ENCODE data around the gene PIGU. TPM values are rescaled to one million over a fixed set of nuclear protein-coding genes. Genes with fewer than 3 reads are reported as not detected.

Gene PIGU
- total and polyA plus RNA-seq, 8 donors = 17.0 to 38.6 (median 30.3) TPM

GRCh38 chr20:34578521-34578920 lies 98.4 kb downstream of the PIGU start:
- Histone ChIP-seq H3K27me3 (no peaks in the 10 kb centered on the region), H3K9me3 (no peaks in the 10 kb centered on the region), H3K27ac (peak overlapping the region in 1 of 2 donors; percentile 49), H3K36me3 (peaks cover 0 to 36% of the 10 kb centered on the region in 2 donors), H3K4me1 (peaks cover 0 to 30% of the 10 kb centered on the region in 2 donors), H3K4me3 (no peak overlapping the region)
- ATAC-seq = no peak
- no peak for TF ChIP-seq CTCF (IDR thresholded peaks at IDR 0.05)
- intact Hi-C loops (cut with DNase I) = no loop called here
- DNase-seq = no peak

DNA sequence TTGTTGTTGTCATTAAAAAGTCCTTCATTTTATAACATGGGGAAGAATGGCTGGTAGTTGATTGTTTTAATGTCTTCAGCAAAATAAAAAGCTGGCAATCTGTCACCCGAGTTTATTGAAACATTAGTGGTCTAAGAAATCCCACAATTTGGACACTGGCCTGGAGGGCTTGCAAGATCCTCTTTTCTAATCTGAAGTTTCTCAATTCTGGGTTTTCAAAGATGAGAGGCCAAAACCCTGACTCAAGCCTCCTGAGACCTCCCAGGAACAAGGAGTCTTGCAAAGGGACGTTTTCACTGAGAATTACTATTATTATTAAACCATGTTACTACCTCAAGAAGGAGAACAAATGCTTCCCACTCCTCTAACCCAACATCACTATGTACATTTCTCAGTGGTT lies 98.9 kb downstream of the PIGU start:
- peaks cover 0 to 30% of the 10 kb centered on the region in 2 donors for H3K4me1 ChIP-seq
- no peaks in the 10 kb centered on the region for H3K27me3 ChIP-seq
- DNase-seq (peak in 1 of 4 donors; percentile 41), ATAC-seq (no peak)
- intact Hi-C loops (cut with DNase I) = no loop called here
- H3K4me3 ChIP-seq = no peak overlapping the region
- H3K36me3 ChIP-seq = peaks cover 0 to 36% of the 10 kb centered on the region in 2 donors
- H3K27ac ChIP-seq = peak overlapping the region in 1 of 2 donors; percentile 49
- H3K9me3 ChIP-seq = no peaks in the 10 kb centered on the region
- TF ChIP-seq CTCF (IDR thresholded peaks at IDR 0.05) = no peak

DNA sequence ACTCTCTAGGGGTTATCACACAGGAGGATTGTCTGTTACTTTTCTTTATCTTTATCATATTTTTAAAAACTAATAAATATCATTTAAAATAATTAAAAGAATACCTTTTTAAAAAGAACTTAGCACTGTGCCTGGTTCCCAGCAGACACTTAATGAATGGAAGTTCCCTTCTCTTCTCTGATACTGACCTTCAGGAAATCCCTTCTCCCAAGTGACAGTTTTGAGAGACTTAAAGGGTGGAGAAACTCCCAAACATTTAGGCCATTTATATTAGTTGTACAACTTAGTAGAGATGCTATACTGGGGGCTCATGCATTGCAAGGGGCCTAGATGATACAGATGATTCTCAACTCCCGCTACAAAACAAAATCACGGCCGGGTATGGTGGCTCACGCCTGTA lies 99.8 kb downstream of the PIGU start:
- H3K9me3 ChIP-seq = no peaks in the 10 kb centered on the region

DNA sequence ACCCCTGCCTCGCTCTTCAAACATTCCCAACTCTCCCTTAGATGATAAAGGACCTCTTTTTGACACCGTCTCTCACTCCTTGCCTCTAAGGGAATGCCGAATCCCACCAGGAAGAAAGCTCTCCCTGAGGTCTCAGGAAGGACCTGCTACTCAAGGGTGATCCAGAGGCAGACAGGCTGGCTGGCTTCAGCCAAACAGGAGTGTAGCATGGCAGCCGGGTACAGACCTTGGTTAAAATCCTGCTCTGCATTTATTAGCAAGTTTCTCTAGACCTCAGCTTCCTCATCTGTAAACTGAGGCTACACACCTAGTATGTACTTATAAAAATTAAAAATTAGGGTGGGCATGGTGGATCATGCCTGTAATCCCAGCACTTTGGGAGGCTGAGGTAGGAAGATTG lies 101.1 kb downstream of the PIGU start:
- Histone ChIP-seq H3K4me1 (peaks cover 0 to 27% of the 10 kb centered on the region in 2 donors), H3K9me3 (no peaks in the 10 kb centered on the region), H3K4me3 (no peak overlapping the region), H3K36me3 (peaks cover 0 to 38% of the 10 kb centered on the region in 2 donors), H3K27ac (no peak overlapping the region), H3K27me3 (no peaks in the 10 kb centered on the region)
- no peak for DNase-seq
- no peak for TF ChIP-seq CTCF (IDR thresholded peaks at IDR 0.05)
- ATAC-seq = no peak
- intact Hi-C loops (cut with DNase I) = no loop called here

More for the DNA sequence above, 99.8 kb downstream of the PIGU start:
- no peak for DNase-seq
- peaks cover 0 to 40% of the 10 kb centered on the region in 2 donors for H3K36me3 ChIP-seq
- H3K27ac ChIP-seq = no peak overlapping the region
- no peak for ATAC-seq
- H3K27me3 ChIP-seq = no peaks in the 10 kb centered on the region
- no peak for TF ChIP-seq CTCF (IDR thresholded peaks at IDR 0.05)
- no peak overlapping the region for H3K4me3 ChIP-seq
- intact Hi-C loops (cut with DNase I) = no loop called here
- H3K4me1 ChIP-seq = peaks cover 0 to 28% of the 10 kb centered on the region in 2 donors

- H3K36me3 ChIP-seq = peaks cover 0 to 36% of the 10 kb centered on the region in 2 donors
- no peaks in the 10 kb centered on the region for H3K9me3 ChIP-seq
- intact Hi-C loops (cut with DNase I) = no loop called here
- H3K27me3 ChIP-seq = no peaks in the 10 kb centered on the region
- peaks cover 0 to 31% of the 10 kb centered on the region in 2 donors for H3K4me1 ChIP-seq
- TF ChIP-seq CTCF (IDR thresholded peaks at IDR 0.05) = no peak
- H3K4me3 ChIP-seq = no peak overlapping the region
- no peak for ATAC-seq
- no peak for DNase-seq
- no peak overlapping the region for H3K27ac ChIP-seq
Measured at GRCh38 chr20:34575271-34575670, 101.6 kb downstream of the PIGU start.
